Ectodermal cell (in vitro differentiated cells): ENCODE measurements around the gene DUSP10.

Source experiments
- H3K27ac ChIP-seq: 2 replicates; pipeline ENCODE4 v1.7.0; 2013; ENCODE audit warnings: mild to moderate bottlenecking, low read depth, low read length; ENCODE audit not compliant: insufficient read depth, poor library complexity, severe bottlenecking
- H3K27me3 ChIP-seq: 2 replicates; pipeline ENCODE4 v1.7.0; 2013; ENCODE audit warnings: mild to moderate bottlenecking, low read length; ENCODE audit not compliant: insufficient read depth, control insufficient read depth, poor library complexity, severe bottlenecking
- H3K36me3 ChIP-seq: one replicate; pipeline ENCODE4 v1.7.0; 2013; ENCODE audit warnings: low read length; ENCODE audit not compliant: control insufficient read depth, insufficient read depth
- H3K4me1 ChIP-seq: one replicate; pipeline ENCODE4 v1.7.0; 2013; ENCODE audit warnings: low read length; ENCODE audit not compliant: control insufficient read depth, insufficient read depth
- H3K4me3 ChIP-seq: 2 replicates; pipeline ENCODE4 v1.7.0; 2013; ENCODE audit warnings: low read depth, low read length, control low read depth; ENCODE audit not compliant: insufficient read depth
- H3K9me3 ChIP-seq: 2 replicates; pipeline ENCODE4 v1.7.0; 2013; ENCODE audit warnings: mild to moderate bottlenecking, low read length, moderate library complexity; ENCODE audit not compliant: control insufficient read depth
- WGBS, 2 experiments: methylation state at CpG; one replicate each; pipeline ENCODE4 v1.1.7; 2013; ENCODE audit warnings: missing lambda C conversion rate in 2 of 2; 5-methylcytosine and 5-hydroxymethylcytosine counted together

Gene DUSP10

DNA sequence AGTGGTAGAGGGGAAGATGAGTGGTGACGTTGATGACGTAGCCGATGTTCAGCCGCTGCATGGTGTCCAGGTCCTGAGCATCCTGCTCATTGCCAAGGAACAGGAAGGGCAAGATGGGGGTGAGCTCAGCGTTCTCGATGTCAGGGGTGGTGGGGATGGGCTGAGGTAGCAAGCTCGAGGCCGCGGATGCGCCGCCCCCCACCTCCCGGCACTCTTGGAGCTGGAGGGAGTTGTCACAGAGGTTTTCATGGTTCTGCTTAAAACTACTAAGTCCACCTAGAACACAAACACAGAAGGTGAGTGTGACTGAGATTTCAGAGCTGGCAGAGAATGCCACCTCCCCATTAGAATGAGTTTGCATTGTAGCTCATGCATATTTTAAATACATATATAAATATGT, 35.7 kb downstream of the DUSP10 start:
- Histone ChIP-seq H3K36me3 (no peaks in the 10 kb centered on the region), H3K4me1 (peaks cover 11% of the 10 kb centered on the region), H3K27ac (no peak overlapping the region), H3K27me3 (no peaks in the 10 kb centered on the region), H3K9me3 (no peaks in the 10 kb centered on the region), H3K4me3 (no peak overlapping the region)
- 94 to 98% methylated on average over 12 of the region's 12 CpGs for WGBS, 2 experiments

DNA sequence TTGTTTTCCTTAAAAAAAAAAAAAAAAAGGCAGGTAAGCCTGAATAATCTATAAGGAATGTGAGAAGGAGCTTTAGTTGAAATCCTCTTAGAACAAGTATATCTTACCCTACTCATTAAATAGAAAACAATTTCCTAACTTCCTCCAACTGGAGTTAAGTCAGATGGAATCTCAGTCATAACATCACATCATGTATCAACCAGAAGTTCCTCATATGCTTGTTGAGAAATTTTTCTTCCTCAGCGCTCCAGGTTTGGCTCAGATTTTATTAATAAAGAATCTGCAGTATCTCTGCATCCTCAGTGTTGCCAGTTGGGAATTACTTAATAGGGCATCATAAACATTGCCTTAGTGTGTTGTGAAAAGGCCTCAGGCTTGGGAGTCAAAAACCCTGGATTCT, 37.6 kb downstream of the DUSP10 start:
- Histone ChIP-seq H3K27me3 (no peaks in the 10 kb centered on the region), H3K4me1 (peaks cover 8% of the 10 kb centered on the region), H3K4me3 (no peak overlapping the region), H3K27ac (no peak overlapping the region), H3K9me3 (no peaks in the 10 kb centered on the region), H3K36me3 (no peaks in the 10 kb centered on the region)
- WGBS, 2 experiments, result 100% methylated on average over 1 of the region's 1 CpG

DNA sequence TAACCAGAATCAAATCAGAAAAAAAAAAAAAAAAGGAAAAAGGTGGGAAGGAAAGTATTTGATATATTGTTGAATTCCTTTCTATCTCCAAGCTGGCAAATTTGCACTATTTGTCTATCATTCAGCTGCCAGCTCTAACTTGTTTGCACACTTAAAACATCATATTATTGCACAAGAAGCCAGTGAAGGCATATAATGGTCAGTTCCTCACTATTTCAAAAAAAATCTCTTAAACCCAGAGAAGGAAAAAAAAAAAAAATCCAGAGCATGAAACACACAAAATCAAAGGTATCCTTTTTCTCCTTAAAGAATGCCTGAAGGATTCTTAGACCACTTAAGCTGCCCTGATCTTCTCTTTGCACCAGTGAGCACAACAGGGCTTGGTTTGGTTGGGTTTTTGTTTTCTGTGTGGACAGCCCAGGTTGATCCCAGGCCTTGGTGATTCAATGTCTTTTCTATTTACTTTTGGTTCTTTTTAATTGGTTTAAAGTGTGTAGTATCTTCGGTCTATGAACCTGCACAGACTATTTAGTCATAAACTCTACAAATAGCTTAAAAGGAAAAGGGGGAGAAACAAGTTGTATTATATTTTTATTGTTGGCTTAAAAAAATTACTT, 40.2 kb downstream of the DUSP10 start:
- H3K27me3 ChIP-seq, result no peaks in the 10 kb centered on the region
- no CpG with 5 or more reads among the region's 1 CpG for WGBS, 2 experiments
- H3K4me3 ChIP-seq, result no peak overlapping the region
- no peaks in the 10 kb centered on the region for H3K4me1 ChIP-seq
- no peak overlapping the region for H3K27ac ChIP-seq
- H3K36me3 ChIP-seq, result no peaks in the 10 kb centered on the region
- no peaks in the 10 kb centered on the region for H3K9me3 ChIP-seq

DNA sequence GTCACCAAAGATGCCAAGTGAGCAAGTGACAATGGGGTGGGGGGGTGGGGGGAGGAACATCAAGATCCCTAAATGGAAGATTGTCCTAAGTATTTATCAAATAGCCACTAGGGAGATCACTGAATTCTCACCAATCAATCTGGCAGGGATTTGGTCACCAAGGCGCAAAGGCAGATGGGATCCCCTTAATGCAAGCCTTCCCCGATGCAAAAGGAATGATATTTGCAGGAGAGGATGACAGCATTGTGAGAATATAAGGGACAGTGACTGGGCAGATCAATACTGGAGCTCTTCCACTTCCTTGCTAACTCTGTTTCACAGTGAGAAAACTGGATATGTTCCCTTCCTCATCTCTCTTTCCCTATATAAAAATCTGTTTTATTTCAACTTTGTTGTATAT, 40.9 kb downstream of the DUSP10 start:
- no peak overlapping the region for H3K27ac ChIP-seq
- WGBS, 2 experiments, result 64 to 75% methylated on average over 2 of the region's 2 CpGs
- H3K4me3 ChIP-seq, result no peak overlapping the region
- no peaks in the 10 kb centered on the region for H3K36me3 ChIP-seq
- H3K9me3 ChIP-seq, result no peaks in the 10 kb centered on the region
- H3K4me1 ChIP-seq, result no peaks in the 10 kb centered on the region
- no peaks in the 10 kb centered on the region for H3K27me3 ChIP-seq

DNA sequence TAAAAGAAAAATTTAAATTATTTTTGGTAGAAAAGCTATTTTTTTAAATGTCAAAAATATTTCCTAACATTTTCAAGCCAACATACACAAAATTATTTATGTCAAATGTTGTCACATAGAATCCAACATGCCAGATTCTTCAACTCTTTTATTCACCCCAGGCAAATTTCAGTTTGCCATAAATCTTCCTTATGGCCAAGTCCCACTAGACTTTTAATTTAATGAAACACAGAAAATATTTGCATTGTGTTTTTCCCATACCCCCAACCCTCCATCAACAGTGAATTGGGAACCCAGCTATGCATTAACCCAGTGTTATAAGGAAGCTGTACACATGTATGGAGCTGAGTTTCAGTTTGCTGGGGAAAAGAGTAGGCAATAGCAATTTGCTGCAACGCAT, 41.4 kb downstream of the DUSP10 start:
- WGBS, 2 experiments, result 100% methylated on average over 1 of the region's 1 CpG
- Histone ChIP-seq H3K36me3 (no peaks in the 10 kb centered on the region), H3K4me3 (no peak overlapping the region), H3K27me3 (no peaks in the 10 kb centered on the region), H3K4me1 (no peaks in the 10 kb centered on the region), H3K9me3 (no peaks in the 10 kb centered on the region), H3K27ac (no peak overlapping the region)

DNA sequence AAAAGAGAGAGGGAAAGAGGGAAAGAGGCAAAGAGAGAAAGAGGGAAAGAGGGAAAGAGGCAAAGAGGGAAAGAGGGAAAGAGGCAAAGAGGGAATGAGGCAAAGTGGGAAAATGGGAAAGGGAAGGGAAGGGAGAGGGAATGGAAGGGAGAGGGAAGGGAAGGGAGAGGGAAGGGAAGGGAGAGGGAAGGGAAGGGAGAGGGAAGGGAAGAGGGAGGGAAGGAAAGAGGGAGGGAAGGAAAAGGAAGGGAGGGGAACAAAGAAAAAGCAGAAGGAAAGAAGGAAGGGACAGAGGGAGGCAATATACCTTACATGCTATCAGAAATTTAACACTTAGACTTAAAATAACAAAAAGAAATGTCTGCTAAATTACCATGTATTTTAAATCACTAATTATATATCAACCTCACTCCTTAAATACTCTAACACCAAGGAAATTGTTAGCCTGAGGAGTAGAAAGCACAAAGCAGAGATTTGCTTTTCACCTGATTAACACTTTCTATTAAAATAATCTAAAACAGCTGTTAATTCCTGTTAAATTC, 41.8 kb downstream of the DUSP10 start:
- Histone ChIP-seq H3K36me3 (no peaks in the 10 kb centered on the region), H3K27me3 (no peaks in the 10 kb centered on the region), H3K4me3 (no peak overlapping the region), H3K4me1 (no peaks in the 10 kb centered on the region), H3K9me3 (no peaks in the 10 kb centered on the region), H3K27ac (no peak overlapping the region)

DNA sequence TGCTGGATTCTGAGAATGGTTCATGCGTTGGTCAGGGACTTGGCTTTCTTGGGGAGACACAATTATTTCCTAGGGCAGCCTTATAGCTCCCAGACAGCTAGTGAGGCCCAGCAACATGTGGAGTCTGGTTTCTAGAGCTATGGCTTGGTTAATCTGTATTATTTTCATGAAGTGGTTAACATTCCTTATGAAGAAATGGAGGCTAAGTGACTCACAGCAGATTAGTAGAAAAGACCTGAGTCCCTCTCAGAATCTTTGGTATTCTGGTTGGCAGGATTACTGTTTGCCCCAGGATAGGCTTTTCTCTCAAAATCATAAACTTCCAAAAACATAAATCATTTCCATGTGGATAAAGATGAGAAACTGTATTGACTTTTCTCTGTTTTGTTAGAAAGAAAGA, 42.3 kb downstream of the DUSP10 start:
- H3K4me1 ChIP-seq, result no peaks in the 10 kb centered on the region
- H3K36me3 ChIP-seq, result no peaks in the 10 kb centered on the region
- H3K27me3 ChIP-seq, result no peaks in the 10 kb centered on the region
- no peak overlapping the region for H3K27ac ChIP-seq
- no peak overlapping the region for H3K4me3 ChIP-seq
- WGBS, 2 experiments, result 94 to 100% methylated on average over 1 of the region's 1 CpG
- H3K9me3 ChIP-seq, result no peaks in the 10 kb centered on the region

DNA sequence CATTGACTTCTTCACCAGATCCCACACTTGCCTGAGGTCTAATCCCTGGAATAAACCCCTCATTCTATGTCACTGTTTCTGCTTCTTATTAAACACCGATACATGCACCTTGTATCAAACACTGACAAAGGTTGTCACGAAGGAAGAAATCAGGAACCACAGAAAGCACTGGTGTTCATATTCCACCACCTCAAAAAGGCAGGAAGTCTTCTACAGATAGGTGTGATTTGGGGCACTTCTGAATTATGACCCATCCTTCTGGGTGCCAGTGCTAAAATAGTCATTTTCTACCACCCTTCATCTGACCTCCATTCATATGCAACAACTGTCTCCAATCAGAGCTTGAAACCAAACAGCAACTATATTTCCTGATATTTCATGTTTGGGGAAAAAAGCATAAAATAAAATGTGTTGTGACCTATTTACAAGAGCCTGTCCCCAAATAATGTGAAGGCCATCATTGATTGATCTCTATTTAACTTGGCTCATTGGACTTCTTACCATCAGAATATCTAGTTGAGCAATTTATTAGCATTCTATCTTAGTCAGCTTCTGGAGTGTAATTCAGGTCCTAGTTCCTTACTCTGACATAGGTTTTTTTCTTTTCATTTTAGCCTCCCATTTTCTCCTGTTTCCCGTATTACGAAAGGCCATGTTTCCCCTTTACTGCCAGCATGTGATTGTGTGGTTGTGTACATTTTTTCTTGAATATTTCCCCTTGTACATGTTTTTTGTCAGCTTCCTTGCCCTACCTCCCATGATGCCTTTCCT, 43.1 kb downstream of the DUSP10 start:
- Histone ChIP-seq H3K36me3 (no peaks in the 10 kb centered on the region), H3K27me3 (no peaks in the 10 kb centered on the region), H3K27ac (no peak overlapping the region), H3K9me3 (no peaks in the 10 kb centered on the region), H3K4me3 (no peak overlapping the region), H3K4me1 (no peaks in the 10 kb centered on the region)
- 94 to 95% methylated on average over 2 to 4 of the region's 4 CpGs for WGBS, 2 experiments

DNA sequence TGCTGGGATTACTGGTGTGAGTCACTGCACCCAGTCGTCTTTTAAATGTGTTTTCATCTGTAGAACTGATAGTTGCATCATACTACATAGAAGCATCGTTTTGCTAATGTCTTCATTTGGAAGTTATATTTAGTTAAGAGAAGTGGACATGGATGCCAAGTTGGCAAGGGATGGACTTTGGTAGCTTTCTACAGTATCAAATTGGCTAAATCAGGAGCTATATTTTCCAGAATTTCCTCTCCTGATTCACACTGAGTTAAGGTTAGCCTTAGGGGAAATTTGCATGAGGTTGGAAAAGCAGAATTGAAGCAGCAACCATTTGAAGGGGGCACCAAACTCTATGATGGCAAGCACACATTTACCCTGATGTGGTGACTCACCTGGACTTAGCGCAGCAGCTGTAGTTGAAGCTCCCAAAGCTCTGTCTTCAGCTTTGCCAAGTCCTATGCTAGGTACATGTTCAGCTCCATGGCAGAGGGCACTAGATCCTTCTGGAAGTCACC, 43.9 kb downstream of the DUSP10 start:
- Histone ChIP-seq H3K36me3 (no peaks in the 10 kb centered on the region), H3K27ac (no peak overlapping the region)
- WGBS, 2 experiments, result 90 to 95% methylated on average over 3 of the region's 3 CpGs

DNA sequence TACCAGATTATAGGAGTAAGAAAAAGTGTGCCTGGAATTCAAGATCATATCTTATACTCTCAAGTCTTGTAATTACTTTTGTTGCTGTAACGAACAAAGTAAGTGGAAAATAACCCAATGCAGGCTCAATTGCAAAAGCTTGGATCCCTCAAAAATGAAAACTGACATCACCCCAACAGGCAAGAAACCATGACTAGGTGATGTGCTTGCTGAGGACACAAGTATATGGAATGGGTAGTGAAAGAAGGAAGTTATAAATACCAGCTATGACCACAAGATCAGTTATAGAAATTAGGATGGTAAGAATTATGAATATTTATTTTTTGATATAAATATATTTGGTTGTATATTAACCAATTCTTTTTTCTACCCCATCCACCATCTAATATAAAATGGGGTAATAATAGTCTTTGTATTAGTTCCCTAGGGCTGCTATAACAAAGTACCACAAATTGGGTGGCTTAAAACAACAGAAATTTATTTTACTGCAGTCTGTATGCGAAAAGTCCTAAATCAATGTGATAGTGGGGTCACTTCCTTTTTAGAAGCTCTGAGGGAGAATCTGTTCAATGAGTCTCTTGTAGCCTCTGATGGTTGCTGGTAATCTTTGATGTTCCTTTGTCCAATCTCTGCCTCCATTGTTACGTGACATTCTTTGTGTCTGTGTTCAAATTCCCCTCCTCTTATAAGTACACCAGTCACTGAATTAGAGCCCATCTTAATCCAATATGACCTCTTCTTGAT, 45.0 kb downstream of the DUSP10 start:
- WGBS, 2 experiments, result 95 to 96% methylated on average over 3 of the region's 3 CpGs

More for the DNA sequence above, 43.9 kb downstream of the DUSP10 start:
- no peak overlapping the region for H3K4me3 ChIP-seq
- H3K4me1 ChIP-seq, result no peaks in the 10 kb centered on the region
- H3K27me3 ChIP-seq, result no peaks in the 10 kb centered on the region
- H3K9me3 ChIP-seq, result no peaks in the 10 kb centered on the region

More for the DNA sequence above, 45.0 kb downstream of the DUSP10 start:
- H3K27ac ChIP-seq, result no peak overlapping the region
- H3K27me3 ChIP-seq, result no peaks in the 10 kb centered on the region
- H3K4me3 ChIP-seq, result no peak overlapping the region
- H3K9me3 ChIP-seq, result no peaks in the 10 kb centered on the region
- H3K4me1 ChIP-seq, result no peaks in the 10 kb centered on the region
- no peaks in the 10 kb centered on the region for H3K36me3 ChIP-seq
